Endothelial cell of hepatic sinusoid (primary cell): Measurements from ENCODE around the gene TTI1.

Experiments used
- in situ Hi-C: cut with HindIII; loops from 2 replicates; pipeline ENCODE4 v1.10.0; 2017; ENCODE audit warnings: low sequenced_read_pairs

Gene TTI1

GRCh38 chr20:38033330-38034107 lies at the start of gene TTI1, which contains the start of gene RPRD1B:
Gene TTI1 (minus strand): TSS chr20:38033456. CDS start chr20:38013816, 19,640 bp downstream.
Gene RPRD1B (plus strand): TSS chr20:38033746. CDS start chr20:38033948, 202 bp downstream.
- in situ Hi-C loops, result no loop called here

- in situ Hi-C loops, result no loop called here
These were observed 49.6 kb upstream of the TTI1 start for GRCh38 chr20:38082894-38083293.

GRCh38 chr20:38081575-38081974 lies 48.3 kb upstream of the TTI1 start:
- in situ Hi-C loops, result no loop called here

- in situ Hi-C loops, result no loop called here
These were observed 46.1 kb upstream of the TTI1 start for GRCh38 chr20:38079353-38079752.

GRCh38 chr20:38078084-38078483 lies 44.8 kb upstream of the TTI1 start:
- in situ Hi-C loops, result no loop called here

- in situ Hi-C loops, result no loop called here
These were observed 43.3 kb upstream of the TTI1 start for GRCh38 chr20:38076548-38076947.

GRCh38 chr20:38075161-38075998 lies 42.1 kb upstream of the TTI1 start:
- in situ Hi-C loops, result no loop called here

GRCh38 chr20:38073307-38074071 lies 40.2 kb upstream of the TTI1 start:
- in situ Hi-C loops, result loop anchor here (5.0 kb wide), 2 partner anchors 54 to 149 kb away; no protein-coding TSS in a partner anchor

GRCh38 chr20:38072898-38073297 lies 39.6 kb upstream of the TTI1 start:
- in situ Hi-C loops, result loop anchor here (5.0 kb wide), 2 partner anchors 54 to 149 kb away; no protein-coding TSS in a partner anchor

GRCh38 chr20:38067717-38068365 lies 34.6 kb upstream of the TTI1 start:
- in situ Hi-C loops, result no loop called here

- in situ Hi-C loops, result no loop called here
These were observed 33.9 kb upstream of the TTI1 start for GRCh38 chr20:38066969-38067716.

- in situ Hi-C loops, result no loop called here
These were observed 32.6 kb upstream of the TTI1 start for GRCh38 chr20:38065764-38066375.

GRCh38 chr20:38063911-38064530 lies 30.8 kb upstream of the TTI1 start:
- in situ Hi-C loops, result no loop called here

- in situ Hi-C loops, result no loop called here
These were observed 29.6 kb upstream of the TTI1 start for GRCh38 chr20:38062890-38063289.

- in situ Hi-C loops, result no loop called here
These were observed 27.9 kb upstream of the TTI1 start for GRCh38 chr20:38061109-38061508.

- in situ Hi-C loops, result no loop called here
These were observed 27.3 kb upstream of the TTI1 start for GRCh38 chr20:38060536-38060935.

- in situ Hi-C loops, result loop anchor here (5.0 kb wide), 1 partner anchor 107 kb away; the partner anchor contains the start of gene TGM2
These were observed 26.6 kb upstream of the TTI1 start for GRCh38 chr20:38059832-38060231.

GRCh38 chr20:38057351-38057972 lies 24.2 kb upstream of the TTI1 start:
- in situ Hi-C loops, result loop anchor here (5.0 kb wide), 1 partner anchor 110 kb away; the partner anchor contains the start of gene TGM2
